NB4 (cell line): Measurements from ENCODE around the gene FCRL1.

Experiments
- DNase-seq: peaks from one replicate; pipeline ENCODE4 v3.0.0; 2010; ENCODE audit warnings: low read depth
- H3K4me3 ChIP-seq: one replicate; pipeline ENCODE4 v1.5.1; 2011; ENCODE audit warnings: mild to moderate bottlenecking, low read depth, low read length, moderate library complexity
- MYC ChIP-seq: IDR thresholded peaks from 2 replicates; pipeline ENCODE4 v1.6.1; 2011; ENCODE audit warnings: low read depth, low read length
- POLR2A ChIP-seq: IDR thresholded peaks from 2 replicates; pipeline ENCODE4 v1.6.1; 2011; ENCODE audit warnings: mild to moderate bottlenecking; ENCODE audit not compliant: insufficient read length; ENCODE audit errors: extremely low read depth
- TF ChIP-seq, protein P1 (sequence below): IDR thresholded peaks from one replicate; pipeline ENCODE4 v1.5.1; 2012; ENCODE audit warnings: low read depth, low read length
- TF ChIP-seq, protein P2 (sequence below): IDR thresholded peaks from 2 replicates; pipeline ENCODE4 v1.6.1; 2011; ENCODE audit warnings: low read depth, low read length

Gene FCRL1

DNA sequence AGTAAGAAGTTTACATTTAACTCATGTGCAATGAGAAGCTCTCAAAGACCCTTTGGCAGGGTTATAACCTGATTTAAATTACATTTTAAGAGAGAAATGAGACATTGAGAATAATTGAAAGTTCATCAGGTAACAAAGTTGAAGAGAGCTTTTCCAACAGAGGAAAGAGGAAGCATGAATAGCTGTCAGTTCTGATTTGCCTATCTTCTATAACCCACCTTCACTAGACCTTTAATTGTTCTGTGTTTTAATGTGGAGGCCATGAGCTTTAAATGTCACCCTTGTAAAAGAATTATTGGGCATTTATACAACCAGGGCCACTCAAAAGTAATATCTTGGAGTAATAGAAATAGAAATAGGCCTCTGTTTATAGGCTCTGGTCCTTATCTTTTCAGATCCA is 9.3 kb upstream of the FCRL1 start:
- no peak overlapping the region for H3K4me3 ChIP-seq
- TF ChIP-seq, protein P1, sequence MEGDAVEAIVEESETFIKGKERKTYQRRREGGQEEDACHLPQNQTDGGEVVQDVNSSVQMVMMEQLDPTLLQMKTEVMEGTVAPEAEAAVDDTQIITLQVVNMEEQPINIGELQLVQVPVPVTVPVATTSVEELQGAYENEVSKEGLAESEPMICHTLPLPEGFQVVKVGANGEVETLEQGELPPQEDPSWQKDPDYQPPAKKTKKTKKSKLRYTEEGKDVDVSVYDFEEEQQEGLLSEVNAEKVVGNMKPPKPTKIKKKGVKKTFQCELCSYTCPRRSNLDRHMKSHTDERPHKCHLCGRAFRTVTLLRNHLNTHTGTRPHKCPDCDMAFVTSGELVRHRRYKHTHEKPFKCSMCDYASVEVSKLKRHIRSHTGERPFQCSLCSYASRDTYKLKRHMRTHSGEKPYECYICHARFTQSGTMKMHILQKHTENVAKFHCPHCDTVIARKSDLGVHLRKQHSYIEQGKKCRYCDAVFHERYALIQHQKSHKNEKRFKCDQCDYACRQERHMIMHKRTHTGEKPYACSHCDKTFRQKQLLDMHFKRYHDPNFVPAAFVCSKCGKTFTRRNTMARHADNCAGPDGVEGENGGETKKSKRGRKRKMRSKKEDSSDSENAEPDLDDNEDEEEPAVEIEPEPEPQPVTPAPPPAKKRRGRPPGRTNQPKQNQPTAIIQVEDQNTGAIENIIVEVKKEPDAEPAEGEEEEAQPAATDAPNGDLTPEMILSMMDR: no peak
- TF ChIP-seq MYC (no peak), POLR2A (no peak)
- TF ChIP-seq, protein P2, sequence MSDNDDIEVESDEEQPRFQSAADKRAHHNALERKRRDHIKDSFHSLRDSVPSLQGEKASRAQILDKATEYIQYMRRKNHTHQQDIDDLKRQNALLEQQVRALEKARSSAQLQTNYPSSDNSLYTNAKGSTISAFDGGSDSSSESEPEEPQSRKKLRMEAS: no peak
- no peak for DNase-seq

DNA sequence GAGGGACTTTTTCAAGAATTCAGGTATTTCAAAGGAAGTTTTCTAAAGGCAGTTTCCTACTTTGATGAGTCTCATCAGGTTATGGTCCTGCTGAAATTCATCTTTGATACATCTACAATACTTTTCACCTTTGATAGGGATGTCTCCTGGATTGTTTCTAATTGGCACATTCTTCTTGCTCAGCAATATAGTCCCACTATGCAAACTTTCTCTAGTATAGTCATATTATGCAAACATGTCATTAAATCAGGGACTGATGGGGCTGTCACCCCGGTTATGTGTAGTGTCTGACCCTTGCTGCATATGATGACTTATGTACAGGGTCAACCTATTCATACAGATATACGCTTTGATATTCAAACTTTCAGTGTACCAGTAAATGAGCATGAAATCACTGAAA is 379 bp upstream of the FCRL1 start:
- H3K4me3 ChIP-seq: no peak overlapping the region
- no peak for DNase-seq
- TF ChIP-seq, protein P2: no peak
- TF ChIP-seq MYC (no peak), POLR2A (no peak)
- TF ChIP-seq, protein P1: no peak

DNA sequence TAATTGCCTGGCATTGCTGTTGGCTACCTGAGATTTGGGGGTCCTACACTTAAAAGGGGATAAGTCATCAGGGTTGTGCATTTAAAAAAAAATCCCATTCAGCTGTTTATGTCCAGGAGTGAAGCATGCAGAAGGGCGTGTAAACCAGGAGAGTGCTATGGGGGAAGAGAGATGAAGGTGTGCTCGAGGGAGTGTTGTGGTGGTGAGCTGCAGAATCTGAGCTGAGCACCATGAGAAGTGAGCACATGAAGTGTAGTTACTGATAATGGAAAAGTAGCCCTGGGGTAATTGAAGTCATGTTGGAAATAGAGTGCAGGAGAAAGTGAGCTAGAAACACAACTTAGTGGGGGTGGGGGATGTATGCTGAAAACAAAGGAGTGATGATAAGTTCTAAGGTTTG is 705 bp downstream of the FCRL1 start:
- TF ChIP-seq, protein P2: no peak
- TF ChIP-seq MYC: no peak
- TF ChIP-seq POLR2A: no peak
- TF ChIP-seq, protein P1: no peak
- DNase-seq: no peak
- no peak overlapping the region for H3K4me3 ChIP-seq

DNA sequence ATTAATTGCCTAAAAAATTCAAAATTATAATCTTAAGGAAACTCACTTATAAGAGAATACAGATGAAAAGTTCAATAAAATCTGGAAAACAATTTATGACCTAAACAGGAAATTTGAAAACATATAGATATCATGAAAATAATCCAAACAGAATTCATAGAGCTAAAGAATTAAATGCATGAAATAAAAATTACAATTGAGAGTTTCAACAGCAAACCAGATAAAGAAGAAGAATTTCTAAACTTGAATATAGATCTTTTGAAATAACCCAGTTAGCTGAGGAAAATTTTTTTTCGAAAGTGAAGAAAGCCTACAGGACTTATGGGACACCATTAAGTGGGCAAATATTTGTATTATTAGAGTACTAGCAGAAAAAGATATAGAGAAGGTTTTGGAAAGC is 6.7 kb downstream of the FCRL1 start:
- no peak for DNase-seq
- TF ChIP-seq, protein P2: no peak
- TF ChIP-seq POLR2A (no peak), MYC (no peak)
- TF ChIP-seq, protein P1: no peak
- no peak overlapping the region for H3K4me3 ChIP-seq

DNA sequence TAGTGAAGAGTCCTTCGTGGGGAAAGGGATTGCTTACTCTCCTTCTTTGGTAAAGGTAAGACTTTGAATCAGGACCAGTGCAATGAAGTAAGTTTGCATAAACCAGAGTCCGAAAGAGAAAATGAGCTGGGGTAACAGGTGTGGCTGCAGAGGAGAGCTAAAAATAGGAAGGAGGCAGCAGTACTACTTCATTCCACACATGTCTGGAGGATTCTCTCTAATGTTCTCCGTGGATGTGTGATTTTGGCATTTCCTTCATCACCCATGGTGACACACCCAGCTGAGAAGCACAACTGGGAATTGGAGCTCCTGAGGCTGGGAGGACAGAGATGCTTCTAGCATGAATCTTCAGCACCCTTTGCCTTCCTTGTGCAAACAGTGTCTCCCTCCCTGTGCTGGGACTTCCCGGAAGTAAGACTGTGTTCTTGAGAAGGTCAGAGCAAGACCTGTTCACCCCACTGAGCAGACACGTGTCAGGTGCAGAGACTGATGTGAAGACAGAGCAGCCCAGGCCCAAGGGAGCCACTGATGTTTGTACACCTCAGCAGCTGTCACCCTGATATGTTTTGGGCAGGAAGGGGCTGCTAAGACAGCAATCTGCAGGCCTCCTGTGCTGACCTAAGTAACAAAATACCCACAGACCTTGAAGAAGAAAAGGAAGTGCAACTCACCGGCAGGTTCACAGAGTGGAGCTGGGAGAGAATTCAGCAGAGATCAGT is 13.3 kb downstream of the FCRL1 start:
- no peak overlapping the region for H3K4me3 ChIP-seq
- DNase-seq: no peak
- TF ChIP-seq MYC: no peak
- TF ChIP-seq, protein P1: no peak
- TF ChIP-seq, protein P2: no peak
- no peak for TF ChIP-seq POLR2A
